ENCODE results near the gene KDM2A.
A peak's percentile ranks its signal among the peaks of the same experiment; 100 is the strongest.

Gene KDM2A

GRCh38 chr11:67269401-67270255 is 150.6 kb downstream of the KDM2A start:
- Histone ChIP-seq H3K27ac (replicated peaks) (peak overlapping the region; percentile 100), H3K27me3 (ENCODE audit: insufficient read depth, poor library complexity, severe bottlenecking) (no peaks in the 10 kb centered on the region), H3K4me3 (replicated peaks; ENCODE audit: insufficient read depth, low read length) (peak overlapping the region; percentile 67)
- peak; percentile 70 to 73 for DNase-seq (ENCODE audit: low read depth in 1 of 2, low spot score in 1 of 2)
- TF ChIP-seq, protein P1, sequence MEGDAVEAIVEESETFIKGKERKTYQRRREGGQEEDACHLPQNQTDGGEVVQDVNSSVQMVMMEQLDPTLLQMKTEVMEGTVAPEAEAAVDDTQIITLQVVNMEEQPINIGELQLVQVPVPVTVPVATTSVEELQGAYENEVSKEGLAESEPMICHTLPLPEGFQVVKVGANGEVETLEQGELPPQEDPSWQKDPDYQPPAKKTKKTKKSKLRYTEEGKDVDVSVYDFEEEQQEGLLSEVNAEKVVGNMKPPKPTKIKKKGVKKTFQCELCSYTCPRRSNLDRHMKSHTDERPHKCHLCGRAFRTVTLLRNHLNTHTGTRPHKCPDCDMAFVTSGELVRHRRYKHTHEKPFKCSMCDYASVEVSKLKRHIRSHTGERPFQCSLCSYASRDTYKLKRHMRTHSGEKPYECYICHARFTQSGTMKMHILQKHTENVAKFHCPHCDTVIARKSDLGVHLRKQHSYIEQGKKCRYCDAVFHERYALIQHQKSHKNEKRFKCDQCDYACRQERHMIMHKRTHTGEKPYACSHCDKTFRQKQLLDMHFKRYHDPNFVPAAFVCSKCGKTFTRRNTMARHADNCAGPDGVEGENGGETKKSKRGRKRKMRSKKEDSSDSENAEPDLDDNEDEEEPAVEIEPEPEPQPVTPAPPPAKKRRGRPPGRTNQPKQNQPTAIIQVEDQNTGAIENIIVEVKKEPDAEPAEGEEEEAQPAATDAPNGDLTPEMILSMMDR (IDR thresholded peaks at IDR 0.05; ENCODE audit: insufficient read depth, low read length): no peak
- TF ChIP-seq GABPA (IDR thresholded peaks at IDR 0.05; ENCODE audit: low read depth) (no peak), POLR2AphosphoS5 (IDR thresholded peaks at IDR 0.05; ENCODE audit: low read depth) (peak; percentile 65; the same call in 1 of the 2 replicates)

- TF ChIP-seq POLR2AphosphoS5 (IDR thresholded peaks at IDR 0.05; ENCODE audit: low read depth) (peak; percentile 73), SPI1 (IDR thresholded peaks at IDR 0.05; ENCODE audit: borderline replicate concordance, low read depth) (peak; percentile 50; the same call in 1 of the 2 replicates)
- TF ChIP-seq, protein P1 (IDR thresholded peaks at IDR 0.05; ENCODE audit: insufficient read depth, low read length): no peak
- H3K4me3 ChIP-seq (replicated peaks; ENCODE audit: insufficient read depth, low read length): peak overlapping the region; percentile 67
Observed at GRCh38 chr11:67270256-67271204, 151.5 kb downstream of the KDM2A start.

DNA sequence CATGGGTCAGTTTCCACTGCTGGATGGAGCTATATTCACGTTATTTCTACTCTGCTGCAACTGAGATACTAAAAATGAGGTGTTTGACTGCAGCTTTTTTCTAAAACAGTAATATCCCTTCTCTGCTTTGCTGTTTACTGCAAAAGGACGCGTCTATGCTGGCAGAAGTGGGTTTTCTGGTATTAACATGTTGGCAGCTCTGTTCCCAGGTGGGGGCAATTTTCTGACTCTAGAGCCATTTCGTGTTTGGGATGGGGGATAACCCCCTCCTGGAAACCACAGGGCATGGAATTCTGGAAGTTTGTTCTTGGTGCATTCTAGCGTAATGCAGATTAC is 152.1 kb downstream of the KDM2A start:
- H3K4me3 ChIP-seq (replicated peaks; ENCODE audit: insufficient read depth, low read length): peak overlapping the region; percentile 67
- peak overlapping the region; percentile 100 for H3K27ac ChIP-seq (replicated peaks)
- H3K27me3 ChIP-seq (ENCODE audit: insufficient read depth, poor library complexity, severe bottlenecking): no peaks in the 10 kb centered on the region
- DNase-seq (ENCODE audit: low read depth in 1 of 2, low spot score in 1 of 2): no peak
- TF ChIP-seq POLR2AphosphoS5 (IDR thresholded peaks at IDR 0.05; ENCODE audit: low read depth) (no peak), REST (IDR thresholded peaks at IDR 0.05; ENCODE audit: insufficient replicate concordance, low read depth) (no peak), GABPA (IDR thresholded peaks at IDR 0.05; ENCODE audit: low read depth) (no peak), SPI1 (IDR thresholded peaks at IDR 0.05; ENCODE audit: borderline replicate concordance, low read depth) (no peak)
- TF ChIP-seq, protein P1 (IDR thresholded peaks at IDR 0.05; ENCODE audit: insufficient read depth, low read length): no peak

More at GRCh38 chr11:67270256-67271204, 151.5 kb downstream of the KDM2A start:
- DNase-seq (ENCODE audit: low read depth in 1 of 2, low spot score in 1 of 2): peak; percentile 92 to 96
- no peaks in the 10 kb centered on the region for H3K27me3 ChIP-seq (ENCODE audit: insufficient read depth, poor library complexity, severe bottlenecking)
- H3K27ac ChIP-seq (replicated peaks): peak overlapping the region; percentile 100

GRCh38 chr11:67271541-67272284 is 152.7 kb downstream of the KDM2A start:
- DNase-seq (ENCODE audit: low read depth in 1 of 2, low spot score in 1 of 2): peak; percentile 73 to 93
- H3K27ac ChIP-seq (replicated peaks): peak overlapping the region; percentile 100
- peak overlapping the region; percentile 67 for H3K4me3 ChIP-seq (replicated peaks; ENCODE audit: insufficient read depth, low read length)
- TF ChIP-seq REST (IDR thresholded peaks at IDR 0.05; ENCODE audit: insufficient replicate concordance, low read depth) (peak; percentile 39), POLR2AphosphoS5 (IDR thresholded peaks at IDR 0.05; ENCODE audit: low read depth) (peak; percentile 84), GABPA (IDR thresholded peaks at IDR 0.05; ENCODE audit: low read depth) (0 out of 2 replicates have a peak, but pooled peaks have one; percentile 29), SPI1 (IDR thresholded peaks at IDR 0.05; ENCODE audit: borderline replicate concordance, low read depth) (peak; percentile 63; the same call in 1 of the 2 replicates)
- TF ChIP-seq, protein P1 (IDR thresholded peaks at IDR 0.05; ENCODE audit: insufficient read depth, low read length): no peak
- H3K27me3 ChIP-seq (ENCODE audit: insufficient read depth, poor library complexity, severe bottlenecking): no peaks in the 10 kb centered on the region

All from HL-60 (cell line).